Fibroblast of peridontal ligament (primary cell): ENCODE results near the gene ZNF595.
"Not testable (repeated sequence)": the region's sequence is repeated elsewhere in the genome, so short reads cannot be mapped to it uniquely, and the experiment has no call there.

Experiments
- DNase-seq: peaks from one replicate; pipeline ENCODE4 v3.0.0-alpha.2; 2010; ENCODE audit errors: extremely low read depth

Gene ZNF595

DNA sequence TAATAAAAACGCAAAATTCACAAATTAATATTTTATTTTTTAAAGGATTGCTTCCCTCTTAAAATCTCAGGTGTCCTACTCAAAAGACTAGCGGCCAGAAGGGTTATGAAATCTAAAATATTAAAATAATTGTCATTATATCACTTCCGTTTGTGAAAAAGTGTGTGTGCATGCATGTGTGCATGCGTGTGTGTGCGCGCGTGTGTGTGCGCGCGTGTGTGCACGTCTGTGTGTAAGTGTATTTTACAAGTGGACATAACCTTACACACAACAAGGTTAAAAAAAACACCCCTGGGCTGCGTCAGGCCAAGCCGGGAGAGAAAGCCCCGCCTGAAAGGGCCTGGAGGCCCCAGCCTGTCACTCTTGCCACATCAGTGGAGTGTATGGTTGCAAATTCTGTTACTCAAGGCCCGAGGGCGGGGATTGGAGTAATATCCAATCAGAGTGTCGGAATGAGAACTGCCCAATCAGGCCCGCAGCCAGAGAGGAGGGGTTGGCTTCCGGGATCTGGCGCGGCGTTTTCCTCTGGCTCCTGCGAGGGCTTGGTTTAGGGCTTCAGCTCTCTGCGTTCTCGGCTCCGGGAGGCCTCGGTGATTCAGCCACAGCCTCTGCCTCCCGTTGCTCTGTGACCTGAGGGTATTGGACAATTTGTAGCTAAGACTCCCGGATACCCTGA, at the start of gene ZNF595:
TSS of gene ZNF595 (plus strand) at position 518 of the 676 bp plus-strand sequence. CDS start 168 bp downstream, outside the sequence.
- DNase-seq: not testable (repeated sequence)

DNA sequence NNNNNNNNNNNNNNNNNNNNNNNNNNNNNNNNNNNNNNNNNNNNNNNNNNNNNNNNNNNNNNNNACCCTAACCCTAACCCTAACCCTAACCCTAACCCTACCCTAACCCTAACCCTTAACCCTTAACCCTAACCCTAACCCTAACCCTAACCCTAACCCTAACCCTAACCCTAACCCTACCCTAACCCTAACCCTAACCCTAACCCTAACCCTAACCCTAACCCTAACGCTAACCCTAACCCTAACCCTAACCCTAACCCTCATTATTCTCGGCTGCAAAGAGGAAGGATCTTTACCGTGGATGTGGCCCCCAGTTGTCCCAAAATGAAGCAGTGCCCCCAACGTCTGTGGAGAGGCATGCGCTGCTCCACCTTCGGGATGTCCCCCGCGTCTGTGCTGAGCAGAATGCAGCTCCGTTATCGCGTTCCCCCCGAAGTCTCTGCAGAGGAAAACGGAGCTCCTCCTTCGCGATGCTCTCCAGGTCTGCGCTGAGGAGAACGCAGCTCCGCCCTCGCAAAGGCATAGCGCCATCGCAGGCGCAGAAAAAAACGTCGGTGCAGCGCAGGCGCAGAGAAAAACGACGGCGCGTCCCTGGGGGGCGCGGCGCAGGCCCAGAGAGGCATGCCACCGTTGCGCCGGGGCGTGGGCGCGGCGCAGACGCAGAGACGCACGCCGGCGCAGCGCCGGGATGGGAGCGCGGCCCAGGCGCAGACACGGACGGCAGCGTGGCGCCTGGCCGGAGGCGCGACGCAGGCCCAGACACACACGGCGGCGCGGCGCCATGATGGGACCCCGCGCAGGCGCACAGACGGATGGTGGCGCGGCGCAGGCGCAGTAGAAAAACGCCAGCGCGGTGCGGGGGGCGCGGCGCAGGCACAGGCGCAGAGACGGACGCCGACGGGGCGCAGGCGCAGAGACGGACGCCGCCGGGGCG, 42.9 kb upstream of the ZNF595 start:
- DNase-seq: not testable (repeated sequence)

DNA sequence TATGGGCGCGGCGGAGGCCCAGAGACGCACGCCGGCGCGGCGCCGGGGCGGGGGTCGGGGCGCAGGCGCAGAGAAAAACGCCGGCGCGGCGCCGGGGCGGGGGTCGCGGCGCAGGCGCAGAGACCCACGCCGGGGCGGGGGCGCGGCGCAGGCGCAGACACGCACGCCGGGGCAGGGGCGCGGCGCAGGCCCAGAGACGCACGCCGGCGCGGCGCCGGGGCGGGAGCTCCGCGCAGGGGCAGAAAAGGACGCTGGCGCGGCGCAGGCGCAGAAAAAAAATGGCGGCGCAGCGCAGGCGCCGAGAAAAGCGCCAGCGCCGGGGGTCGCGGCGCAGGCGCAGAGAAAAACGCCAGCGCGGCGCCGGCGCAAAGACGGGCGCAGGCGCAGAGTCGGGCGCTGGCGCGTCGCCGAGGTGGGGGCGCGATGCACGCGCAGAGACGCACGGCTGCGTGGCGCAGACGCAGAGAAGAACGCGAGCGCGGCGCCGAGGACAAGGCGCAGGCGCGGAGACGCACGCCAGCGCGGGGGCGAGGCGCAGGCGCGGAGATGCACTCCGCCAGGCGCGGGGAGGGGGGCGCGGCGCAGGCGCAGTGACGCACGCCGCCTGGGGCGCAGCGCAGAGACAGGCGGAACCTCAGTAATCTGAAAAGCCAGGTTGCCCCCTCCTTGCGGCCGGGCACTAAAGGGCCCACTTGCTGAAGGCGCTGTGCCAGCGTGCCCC, 41.9 kb upstream of the ZNF595 start:
- not testable (repeated sequence) for DNase-seq

DNA sequence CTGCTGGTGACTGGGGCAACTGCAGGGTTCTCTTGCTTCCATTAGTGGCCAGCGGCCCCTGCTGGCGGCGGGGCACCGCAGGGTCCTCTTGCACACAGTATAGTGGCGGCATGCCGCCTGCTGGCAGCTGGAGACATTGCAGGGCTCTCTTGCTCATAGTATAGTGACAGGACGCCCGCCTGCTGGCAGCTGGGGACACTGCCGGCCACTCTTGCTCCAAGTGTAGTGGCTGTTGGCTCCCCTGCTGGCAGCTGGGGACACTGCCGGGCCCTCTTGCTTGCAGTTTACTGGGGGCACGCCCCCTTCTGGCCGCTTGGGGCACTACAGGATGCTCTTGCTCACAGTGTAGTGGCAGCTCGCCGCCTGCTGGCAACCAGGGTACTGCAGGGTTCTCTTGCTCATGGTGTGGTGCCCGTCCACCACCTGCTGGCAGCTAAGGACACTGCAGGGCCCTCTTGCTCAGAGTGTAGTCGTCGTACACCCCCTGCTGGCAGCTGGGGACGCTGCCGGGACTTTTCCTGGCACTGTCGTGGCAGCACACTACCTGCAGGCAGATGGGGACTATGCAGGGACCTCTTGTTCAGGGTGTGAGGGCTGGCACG, 41.2 kb upstream of the ZNF595 start:
- DNase-seq: not testable (repeated sequence)

DNA sequence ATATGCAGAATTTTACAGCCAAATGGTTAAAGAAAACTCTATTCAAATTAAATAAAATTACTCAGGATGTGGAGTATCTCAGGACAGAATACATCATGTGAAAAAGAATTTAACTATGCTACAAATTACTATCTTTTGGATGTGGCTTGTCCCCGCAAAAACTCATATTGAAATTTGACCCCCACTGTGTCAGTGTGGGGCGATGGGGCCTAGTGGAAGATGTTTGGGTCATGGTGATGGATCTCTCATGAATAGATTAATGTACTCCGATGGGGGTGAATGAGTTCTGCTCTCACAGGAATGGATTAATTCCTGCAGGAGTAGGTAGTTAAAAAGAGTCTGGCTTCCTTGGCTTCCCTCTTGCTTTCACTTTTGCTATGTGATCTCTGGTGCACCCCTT, 35.0 kb upstream of the ZNF595 start:
- not testable (repeated sequence) for DNase-seq

DNA sequence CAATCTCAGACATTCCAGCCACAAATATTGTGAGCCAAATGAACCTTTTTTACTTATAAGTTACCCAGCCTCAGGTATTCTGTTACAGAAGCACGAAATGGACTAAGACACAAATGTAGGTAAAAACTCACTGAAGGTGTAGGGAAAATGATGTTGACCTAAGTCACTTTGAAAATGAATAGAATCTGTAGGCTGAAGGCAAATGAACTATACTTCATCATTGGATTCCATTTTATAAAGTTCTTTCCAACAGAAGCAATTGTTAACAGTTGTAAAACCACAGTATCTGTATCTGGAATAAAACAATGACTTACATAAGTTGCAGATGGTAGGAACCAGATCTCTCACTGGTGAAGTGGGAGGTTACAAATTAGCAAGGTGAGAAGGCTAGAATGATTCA, 34.5 kb upstream of the ZNF595 start:
- DNase-seq: not testable (repeated sequence)

DNA sequence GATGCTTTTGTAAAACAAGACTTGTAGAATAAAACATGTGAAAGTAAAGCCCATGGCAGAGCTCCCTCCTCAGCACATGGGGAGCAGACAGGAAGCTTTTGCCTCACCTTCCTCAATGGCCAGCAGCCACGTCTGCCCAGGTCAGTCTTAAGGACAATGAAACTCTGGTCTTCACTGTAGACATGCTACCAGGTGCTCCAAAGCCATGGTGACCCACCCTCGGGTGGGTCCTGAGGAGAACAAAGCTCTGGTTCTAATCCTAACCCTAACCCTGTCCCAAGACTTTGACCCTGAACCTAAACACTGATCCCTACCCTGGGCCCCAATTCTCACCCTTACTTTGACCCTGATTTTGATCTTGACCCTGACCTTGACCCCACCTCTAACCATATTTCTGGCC, 30.2 kb upstream of the ZNF595 start:
- DNase-seq: not testable (repeated sequence)

DNA sequence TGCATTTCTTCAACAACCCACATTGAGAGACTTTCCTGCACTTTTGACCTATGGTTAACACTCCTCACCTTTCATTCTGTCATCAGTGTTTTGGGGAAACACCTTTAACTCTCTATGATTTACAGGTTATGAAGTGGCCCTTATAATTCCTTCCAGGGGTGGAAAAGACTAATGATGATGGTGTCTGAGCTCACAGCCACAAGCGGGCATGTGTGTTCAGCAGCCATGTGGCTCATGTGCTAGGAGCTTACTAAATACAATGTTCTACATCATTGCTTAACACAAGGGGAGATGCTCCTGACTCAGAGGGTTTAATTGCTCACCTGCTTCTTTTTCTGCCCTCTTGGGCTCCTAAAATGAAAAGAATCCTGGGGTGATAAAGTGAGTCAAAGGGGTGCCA, 28.8 kb upstream of the ZNF595 start:
- DNase-seq: not testable (repeated sequence)

DNA sequence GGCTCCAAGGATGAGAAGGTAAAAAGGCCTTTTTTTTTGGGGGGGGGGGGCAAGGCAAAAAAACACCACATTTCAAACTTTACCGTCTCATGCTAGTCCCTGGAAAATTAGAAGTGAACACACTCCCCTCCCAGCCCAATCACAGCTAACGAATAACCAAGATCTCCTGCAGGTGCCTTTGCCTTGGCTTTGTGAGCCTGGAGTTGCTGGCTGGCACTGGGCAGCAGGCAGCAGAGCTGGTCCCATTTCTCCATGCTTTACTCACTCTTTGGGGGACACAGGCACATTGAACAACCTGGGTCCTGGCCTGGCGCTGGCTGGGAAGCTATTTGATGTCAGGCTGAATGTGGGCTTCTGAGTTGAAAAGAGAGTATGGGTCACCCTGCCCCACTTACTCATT, 25.6 kb upstream of the ZNF595 start:
- not testable (repeated sequence) for DNase-seq

DNA sequence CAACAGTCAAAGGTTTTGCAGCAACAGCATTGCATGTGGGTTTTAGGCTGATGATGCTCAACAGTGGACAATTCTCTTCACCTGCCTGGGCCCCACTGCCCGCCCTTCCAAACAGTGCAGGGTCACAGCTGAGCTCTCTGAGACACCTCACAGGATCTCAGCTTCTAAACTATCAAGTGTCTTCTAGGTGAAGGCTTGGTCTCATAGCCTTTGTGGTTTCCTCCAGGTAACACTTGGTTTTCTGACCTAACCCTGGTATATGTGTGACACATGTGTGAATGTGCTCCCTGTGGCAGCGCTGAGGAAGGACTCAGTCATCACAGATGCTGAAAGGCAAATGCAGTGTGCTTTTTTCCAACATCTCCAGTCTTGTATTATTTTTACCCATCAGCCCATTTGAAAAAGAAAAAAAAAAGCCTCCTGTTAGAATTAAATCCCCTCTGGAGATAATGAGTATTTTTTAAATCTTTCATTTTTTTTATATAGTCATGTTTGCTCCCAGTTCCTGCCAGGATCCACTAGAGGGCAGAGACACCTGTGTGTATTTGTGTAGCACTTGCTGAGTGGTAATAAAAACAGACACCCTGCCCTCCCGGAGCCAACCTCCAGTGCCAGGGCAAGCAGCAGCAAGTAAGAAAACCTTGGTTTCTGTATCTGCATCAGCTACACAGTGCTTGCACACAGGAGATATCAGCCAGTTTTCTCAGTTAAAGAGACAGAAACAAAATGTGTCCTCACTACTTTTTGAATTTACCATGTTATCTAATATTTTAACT, 24.2 kb upstream of the ZNF595 start:
- not testable (repeated sequence) for DNase-seq

DNA sequence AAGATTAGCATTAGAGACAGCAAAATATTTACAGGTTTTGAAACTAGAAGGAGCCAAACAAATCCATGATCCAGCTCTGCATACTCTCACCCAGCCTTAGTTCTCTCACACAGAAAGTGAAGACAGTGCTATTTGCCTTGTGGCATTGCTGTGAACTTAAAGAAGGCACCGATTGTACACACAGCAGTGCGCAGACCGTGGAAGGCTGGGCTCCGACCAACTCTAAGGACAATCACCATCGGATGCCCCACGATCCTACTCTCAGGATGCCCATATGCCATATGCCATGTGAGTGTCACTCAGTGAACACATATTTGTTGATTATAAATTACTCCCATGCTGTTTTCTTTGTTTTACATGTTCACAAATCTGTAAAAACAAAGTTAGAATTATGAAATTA, 19.8 kb upstream of the ZNF595 start:
- not testable (repeated sequence) for DNase-seq

DNA sequence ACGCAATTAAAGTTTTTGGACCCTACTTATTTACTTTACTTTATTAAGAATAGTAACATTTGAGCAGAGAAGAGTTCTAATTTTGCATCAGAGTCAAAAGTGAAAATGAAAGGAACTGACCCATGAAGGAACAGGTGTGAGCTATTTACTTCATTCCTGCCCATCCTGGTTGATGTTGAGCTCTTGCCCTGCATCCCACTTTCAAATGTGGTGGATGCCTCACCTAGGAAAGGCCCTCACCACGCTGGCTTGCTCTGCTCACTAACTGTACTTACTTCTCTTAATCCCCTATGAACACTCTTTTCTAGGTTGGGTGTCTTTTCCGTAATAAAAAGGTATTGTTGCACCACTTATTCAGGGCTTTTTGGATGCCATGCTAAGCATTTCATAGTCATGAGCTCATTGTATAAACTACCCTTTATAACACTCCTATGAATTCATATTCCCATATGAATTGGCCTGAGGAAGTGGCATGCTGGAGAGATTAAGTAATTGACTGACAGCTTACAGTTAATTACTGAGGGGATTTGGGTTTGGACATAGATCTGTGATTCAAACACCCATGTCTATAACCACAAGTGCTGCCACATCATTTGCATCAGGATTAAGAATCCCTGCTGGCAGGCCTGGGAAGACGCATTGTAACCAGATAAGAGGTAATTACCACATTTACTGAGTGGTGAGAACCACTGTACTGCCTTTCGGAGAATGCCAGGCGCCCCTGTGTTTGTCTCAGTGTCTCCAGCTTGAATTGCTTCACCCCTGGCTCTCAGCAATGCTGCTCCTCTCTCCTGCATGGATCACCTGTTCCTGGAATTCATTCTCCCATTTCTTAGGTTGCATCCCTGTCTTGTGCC, 16.3 kb upstream of the ZNF595 start:
- not testable (repeated sequence) for DNase-seq

DNA sequence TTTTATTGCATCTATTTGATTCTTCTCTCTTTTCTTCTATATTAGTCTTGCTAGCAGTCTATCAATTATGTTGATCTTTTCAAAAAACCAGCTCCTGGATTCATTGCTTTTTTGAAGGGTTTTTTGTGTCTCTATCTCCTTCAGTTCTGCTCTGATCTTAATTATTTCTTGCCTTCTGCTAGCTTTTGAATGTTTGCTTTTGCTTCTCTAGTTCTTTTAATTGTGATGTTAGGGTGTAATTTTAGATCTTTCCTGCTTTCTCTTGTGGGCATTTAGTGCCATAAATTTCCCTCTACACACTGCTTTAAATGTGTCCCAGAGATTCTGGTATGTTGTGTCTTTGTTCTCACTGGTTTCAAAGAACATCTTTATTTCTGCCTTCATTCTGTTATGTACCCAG, 14.9 kb upstream of the ZNF595 start:
- DNase-seq: not testable (repeated sequence)

DNA sequence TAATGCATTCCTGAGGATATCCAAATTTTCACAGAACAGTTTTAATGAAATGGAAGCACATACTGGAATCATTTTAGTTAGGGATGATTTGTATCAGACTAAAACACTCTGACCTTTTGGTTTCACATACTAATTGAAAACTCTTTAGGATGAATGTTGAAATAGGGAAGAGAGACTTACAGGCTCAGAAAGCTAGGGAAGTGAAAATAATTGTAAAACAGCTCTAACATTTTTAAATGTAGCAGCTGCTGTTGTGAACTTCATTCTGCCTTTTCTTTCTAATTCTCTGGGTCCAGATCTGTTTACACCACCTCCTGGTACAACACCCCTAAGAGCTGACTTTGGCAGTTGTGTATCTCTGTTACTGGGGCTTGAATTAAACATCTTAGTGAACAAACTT, 9.7 kb upstream of the ZNF595 start:
- DNase-seq: not testable (repeated sequence)

DNA sequence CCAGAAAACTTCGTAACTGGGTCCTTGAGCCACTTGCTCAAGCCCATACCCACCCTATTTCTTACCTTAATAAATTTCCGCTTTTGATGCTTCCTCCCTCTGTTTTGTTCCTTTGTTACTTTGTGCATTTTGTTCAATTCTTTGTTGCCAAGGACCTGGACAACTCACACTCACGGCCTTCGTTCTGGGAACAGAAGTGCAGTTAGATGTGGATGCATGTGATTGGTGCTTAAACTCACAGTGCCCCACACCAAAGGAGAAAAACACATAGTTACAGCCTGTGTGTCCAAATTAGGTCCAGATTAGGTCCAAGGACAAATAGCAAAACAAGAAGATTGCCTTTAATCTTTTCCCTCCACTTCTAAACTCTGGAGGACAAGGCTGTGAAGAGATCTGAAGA, 1.9 kb upstream of the ZNF595 start:
- DNase-seq: not testable (repeated sequence)

DNA sequence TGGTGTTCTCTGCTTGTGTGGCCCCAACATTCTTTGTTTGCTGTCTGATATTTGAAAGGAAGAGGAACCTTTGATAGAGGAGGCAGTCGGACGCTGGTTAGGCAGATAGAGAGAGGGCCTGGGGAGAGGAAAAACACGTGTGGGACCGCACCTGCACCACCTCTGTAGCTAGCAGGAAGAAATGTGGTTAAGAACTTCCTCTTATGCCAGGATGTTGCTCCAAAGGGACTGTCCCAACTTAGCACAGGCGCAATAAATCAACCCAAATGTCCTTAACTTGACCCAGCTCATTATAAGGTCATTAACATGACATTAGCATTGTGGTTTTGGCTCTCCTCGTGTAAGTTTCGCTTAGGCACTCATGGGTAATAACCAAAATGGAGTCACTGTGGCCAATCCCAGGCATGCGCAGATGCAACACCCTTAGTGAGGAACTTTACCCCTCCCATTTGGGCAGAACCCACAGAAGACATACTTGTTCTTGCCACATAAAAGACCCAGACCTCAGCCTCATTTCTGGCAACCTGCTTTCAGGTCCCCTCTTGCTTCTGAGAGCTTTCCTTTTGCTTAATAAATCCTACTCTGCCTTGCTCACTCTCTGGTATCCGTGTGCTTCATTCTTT, 1.4 kb upstream of the ZNF595 start:
- not testable (repeated sequence) for DNase-seq

DNA sequence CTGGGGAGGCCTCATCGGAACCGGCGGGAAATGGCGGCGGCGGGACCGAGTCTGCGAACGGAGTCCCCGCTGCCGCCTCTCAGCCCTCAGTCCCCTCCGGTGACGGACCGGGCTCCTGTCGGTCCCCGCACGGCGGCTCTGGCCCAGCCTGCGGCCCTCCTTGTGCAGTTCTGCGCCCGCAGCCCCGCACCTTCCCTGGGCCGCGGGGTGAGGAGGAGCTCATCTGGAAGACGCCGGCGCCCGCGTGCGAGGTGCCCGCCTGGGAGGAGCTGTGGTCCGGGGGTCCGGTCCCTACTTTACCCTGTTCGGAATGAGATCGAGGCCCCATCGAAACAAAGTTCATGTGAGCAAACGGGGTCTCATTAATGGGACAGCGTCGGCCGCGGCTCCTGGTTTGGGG, 400 bp downstream of the ZNF595 start:
- not testable (repeated sequence) for DNase-seq

DNA sequence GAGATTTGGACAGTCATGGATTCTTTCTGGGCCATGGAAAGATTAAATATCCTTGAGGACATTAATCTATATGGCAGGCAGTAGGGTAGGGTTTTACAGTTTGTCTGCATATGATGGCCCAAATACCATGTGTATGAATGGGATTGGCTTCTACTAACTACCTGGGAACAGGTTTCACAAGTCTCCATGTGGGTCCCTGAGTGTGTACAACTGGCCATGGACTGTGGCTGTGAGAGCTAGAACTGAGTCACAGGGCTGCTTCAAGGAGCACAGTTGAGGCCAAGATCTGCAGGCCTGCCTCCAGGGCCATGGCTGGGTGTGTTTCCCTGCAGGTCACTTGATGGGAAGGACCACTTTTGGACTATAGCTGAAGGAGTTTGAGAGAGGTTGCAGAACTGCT, 11.6 kb downstream of the ZNF595 start:
- not testable (repeated sequence) for DNase-seq

DNA sequence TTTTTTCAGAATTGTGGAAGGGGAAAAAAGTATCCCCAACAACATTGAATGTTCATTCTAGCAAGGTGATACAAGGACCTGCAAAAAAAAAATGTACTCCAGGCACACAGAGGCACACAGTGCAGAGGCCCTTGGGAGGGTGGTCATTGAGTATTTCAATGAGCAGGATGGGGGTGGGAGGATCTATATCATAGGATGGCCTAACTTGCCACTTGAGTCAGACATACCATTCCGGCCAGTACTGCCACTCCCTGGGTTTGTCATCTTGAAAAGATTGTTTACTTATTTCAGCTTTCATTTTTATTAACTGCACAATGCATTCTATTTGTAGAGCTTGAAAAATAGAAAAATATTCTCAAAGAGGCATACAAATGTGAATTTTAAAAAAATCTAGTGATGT, 18.7 kb downstream of the ZNF595 start:
- DNase-seq: no peak
